A549 (cell line): ENCODE measurements around the gene NSMCE3. TPM values are rescaled to one million over a fixed set of nuclear protein-coding genes. Genes with fewer than 3 reads are reported as not detected.

ENCODE experiments used
- ATAC-seq, 2 experiments: fragments of 200-7000 bp in 1 of 2; fragments of >200 bp in 1 of 2; cut with Nextera tagmentation in 1 of 2; cut with Tn5 transposase in 1 of 2; 3 replicates each; pipeline versions ENCODE4 v1.8.0 to v1.9.1; 2018 to 2020; ENCODE audit warnings: mild to moderate bottlenecking in 1 of 2, moderate library complexity in 1 of 2
- CTCF ChIA-PET: fragments of 300-600 bp; sonication (Branson Sonifier 250); formaldehyde crosslinking; extraction: SDS; loops from one replicate; lab custom pipeline; 2021; ENCODE audit warnings: antibody characterized with exemption, inconsistent platforms; lab: Yijun Ruan, JAX
- POLR2A ChIA-PET: fragments of 350-600 bp; formaldehyde crosslinking; extraction: SDS; loops from one replicate; lab custom pipeline; 2021; ENCODE audit warnings: antibody characterized with exemption, inconsistent platforms; lab: Yijun Ruan, JAX
- DNase-seq, 2 experiments: peaks; one replicate each; pipeline versions ENCODE4 v3.0.0 to v3.0.0-alpha.2; 2011 to 2016; ENCODE audit warnings: low read depth in 1 of 2, low spot score in 1 of 2
- FAIRE-seq: peaks from 2 replicates; lab custom pipeline; 2011; peaks lifted over from hg19 to GRCh38; lab: Jason Lieb, UNC
- H3K27ac ChIP-seq, 2 experiments: fragments of >200 bp; sonication (Bioruptor Twin); formaldehyde crosslinking; 3 replicates each; pipeline ENCODE4 v1.5.1; 2016 to 2017
- H3K4me1 ChIP-seq: fragments of >200 bp; sonication (Bioruptor Twin); formaldehyde crosslinking; 3 replicates; pipeline ENCODE4 v1.6.1; 2016
- H3K4me2 ChIP-seq: fragments of >200 bp; sonication (Bioruptor Twin); formaldehyde crosslinking; 3 replicates; pipeline ENCODE4 v1.6.1; 2016
- H3K4me3 ChIP-seq: fragments of >200 bp; sonication (Bioruptor Twin); formaldehyde crosslinking; 3 replicates; pipeline ENCODE4 v1.5.1; 2016
- H3K9me3 ChIP-seq: fragments of >200 bp; sonication (Bioruptor Twin); formaldehyde crosslinking; 3 replicates; pipeline ENCODE4 v1.6.1; 2016
- BHLHE40 ChIP-seq: IDR thresholded peaks from 2 replicates; pipeline ENCODE4 v1.6.1; 2012; ENCODE audit warnings: low read depth, low read length, inconsistent platforms
- CBX8 ChIP-seq: fragments of 200-600 bp; sonication (generic); IDR thresholded peaks from 2 replicates; pipeline ENCODE4 v1.6.1; 2016
- CEBPB ChIP-seq, 2 experiments: fragments of >200 bp in 1 of 2; sonication (Bioruptor Twin) in 1 of 2; formaldehyde crosslinking in 1 of 2; IDR thresholded peaks; 2 replicates each; pipeline ENCODE4 v1.6.1; 2012 to 2016
- CHD2 ChIP-seq: fragments of 150-350 bp; IDR thresholded peaks from 2 replicates; pipeline ENCODE4 v1.6.1; 2014; ENCODE audit warnings: low read length; ENCODE audit not compliant: partially characterized antibody
- CHD4 ChIP-seq: fragments of 200-600 bp; sonication (generic); IDR thresholded peaks from 2 replicates; pipeline ENCODE4 v1.6.1; 2016; ENCODE audit warnings: antibody characterized with exemption, mild to moderate bottlenecking, borderline replicate concordance
- EHMT2 ChIP-seq: fragments of 200-600 bp; sonication (generic); IDR thresholded peaks from 2 replicates; pipeline ENCODE4 v1.6.1; 2016; ENCODE audit warnings: antibody characterized with exemption, low read depth, mild to moderate bottlenecking, moderate library complexity
- ESRRA ChIP-seq: fragments of 150-350 bp; IDR thresholded peaks from 2 replicates; pipeline ENCODE4 v1.6.1; 2014; ENCODE audit warnings: mild to moderate bottlenecking, low read length, borderline replicate concordance
- FOXS1 ChIP-seq: fragments of 250-450 bp; sonication (Bioruptor Pico); IDR thresholded peaks from 2 replicates; pipeline ENCODE4 v1.5.0; 2020; ENCODE audit warnings: mild to moderate bottlenecking, moderate library complexity
- HEYL ChIP-seq: fragments of 250-450 bp; sonication (Bioruptor Pico); IDR thresholded peaks from 2 replicates; pipeline ENCODE4 v1.8.0; 2021; ENCODE audit warnings: mild to moderate bottlenecking, moderate library complexity
- HOXA7 ChIP-seq: fragments of 250-450 bp; sonication (Bioruptor Pico); IDR thresholded peaks from 2 replicates; pipeline ENCODE4 v1.5.0; 2020; ENCODE audit warnings: mild to moderate bottlenecking, moderate library complexity
- JUNB ChIP-seq: fragments of >200 bp; sonication (Bioruptor Twin); formaldehyde crosslinking; IDR thresholded peaks from 2 replicates; pipeline ENCODE4 v1.6.1; 2016
- KDM5A ChIP-seq: fragments of 200-600 bp; sonication (generic); IDR thresholded peaks from 2 replicates; pipeline ENCODE4 v1.6.1; 2016; ENCODE audit warnings: antibody characterized with exemption, mild to moderate bottlenecking
- MAFK ChIP-seq: fragments of 450-650 bp; IDR thresholded peaks from 2 replicates; pipeline ENCODE4 v1.6.1; 2014; ENCODE audit not compliant: partially characterized antibody
- MAZ ChIP-seq: fragments of 150-350 bp; IDR thresholded peaks from 2 replicates; pipeline ENCODE4 v1.6.1; 2014; ENCODE audit warnings: antibody characterized with exemption, low read depth, low read length, borderline replicate concordance
- NPAS2 ChIP-seq: fragments of 250-450 bp; sonication (Bioruptor Pico); IDR thresholded peaks from 2 replicates; pipeline ENCODE4 v1.8.0; 2022; ENCODE audit warnings: mild to moderate bottlenecking, moderate library complexity, borderline replicate concordance
- NR3C1 ChIP-seq: fragments of >200 bp; sonication (Bioruptor Twin); formaldehyde crosslinking; IDR thresholded peaks from 3 replicates; pipeline ENCODE4 v1.6.1; 2017
- PHF8 ChIP-seq: fragments of 200-600 bp; sonication (generic); IDR thresholded peaks from 2 replicates; pipeline ENCODE4 v1.6.1; 2016; ENCODE audit warnings: low read depth, mild to moderate bottlenecking, antibody characterized with exemption, moderate library complexity, borderline replicate concordance
- POLR2A ChIP-seq: IDR thresholded peaks from 2 replicates; pipeline ENCODE4 v1.6.1; 2012; ENCODE audit warnings: mild to moderate bottlenecking, low read length
- RAD21 ChIP-seq, 2 experiments: fragments of >200 bp in 1 of 2; sonication (Bioruptor Twin) in 1 of 2; formaldehyde crosslinking in 1 of 2; IDR thresholded peaks in 1 of 2; conservative IDR thresholded peaks in 1 of 2; 2 replicates in 1 of 2; 3 replicates in 1 of 2; pipeline ENCODE4 v1.6.1; 2012 to 2018; ENCODE audit warnings: inconsistent platforms in 1 of 2
- RNF2 ChIP-seq: fragments of 200-600 bp; sonication (generic); IDR thresholded peaks from 2 replicates; pipeline ENCODE4 v1.6.1; 2016; ENCODE audit warnings: low read depth, mild to moderate bottlenecking, antibody characterized with exemption, moderate library complexity, borderline replicate concordance
- SMC3 ChIP-seq: fragments of >200 bp; sonication (Bioruptor Twin); formaldehyde crosslinking; IDR thresholded peaks from 3 replicates; pipeline ENCODE4 v1.6.1; 2018; ENCODE audit warnings: inconsistent platforms
- SREBF2 ChIP-seq: fragments of 450-650 bp; IDR thresholded peaks from 2 replicates; pipeline ENCODE4 v1.6.1; 2014; ENCODE audit warnings: mild to moderate bottlenecking, moderate library complexity
- TP53 ChIP-seq: fragments of 250-450 bp; sonication (Bioruptor Pico); IDR thresholded peaks from 2 replicates; pipeline ENCODE4 v1.5.0; 2021; ENCODE audit warnings: mild to moderate bottlenecking, moderate library complexity
- ZC3H11A ChIP-seq: fragments of 450-650 bp; IDR thresholded peaks from 2 replicates; pipeline ENCODE4 v1.6.1; 2014; ENCODE audit warnings: antibody characterized with exemption, mild to moderate bottlenecking
- ZNF302 ChIP-seq: fragments of 250-450 bp; sonication (Bioruptor Pico); IDR thresholded peaks from 2 replicates; pipeline ENCODE4 v1.9.0; 2021; ENCODE audit warnings: inconsistent platforms, mild to moderate bottlenecking, moderate library complexity
- WGBS: methylation state at CpG from one replicate; pipeline ENCODE4 v1.1.6; 2017; ENCODE audit errors: missing lambda C conversion rate; 5-methylcytosine and 5-hydroxymethylcytosine counted together
- polyA plus RNA-seq, 4 experiments: library from polyadenylated mRNA; depleted of rRNA in 3 of 4; stranded (reverse); fragments of >200 nt; fragmentation: RNase III in 1 of 4; extraction: RNeasy Plus Mini Kit Qiagen cat#74134 plus additional on column Dnase treatment in 1 of 4; gene quantifications; 2 replicates in 3 of 4; 3 replicates in 1 of 4; pipeline ENCODE4 v1.2.3, GENCODE V29; 2011 to 2017
- TF ChIP-seq, protein P1 (sequence below): IDR thresholded peaks from 2 replicates; pipeline ENCODE4 v1.6.1; 2012; ENCODE audit warnings: low read depth, borderline replicate concordance
- TF ChIP-seq, protein P2 (sequence below): fragments of 450-650 bp; IDR thresholded peaks from 2 replicates; pipeline ENCODE4 v1.6.1; 2014; ENCODE audit warnings: antibody characterized with exemption
- TF ChIP-seq, protein P3 (sequence below): fragments of 250-450 bp; sonication (Bioruptor Pico); IDR thresholded peaks from 2 replicates; pipeline ENCODE4 v1.5.0; 2020; ENCODE audit warnings: low read depth, mild to moderate bottlenecking, moderate library complexity

The NSMCE3 gene
- polyA plus RNA-seq, 2 of the 4 experiments (the other 2 are of a cell fraction): 9.5 to 11.9 TPM

DNA sequence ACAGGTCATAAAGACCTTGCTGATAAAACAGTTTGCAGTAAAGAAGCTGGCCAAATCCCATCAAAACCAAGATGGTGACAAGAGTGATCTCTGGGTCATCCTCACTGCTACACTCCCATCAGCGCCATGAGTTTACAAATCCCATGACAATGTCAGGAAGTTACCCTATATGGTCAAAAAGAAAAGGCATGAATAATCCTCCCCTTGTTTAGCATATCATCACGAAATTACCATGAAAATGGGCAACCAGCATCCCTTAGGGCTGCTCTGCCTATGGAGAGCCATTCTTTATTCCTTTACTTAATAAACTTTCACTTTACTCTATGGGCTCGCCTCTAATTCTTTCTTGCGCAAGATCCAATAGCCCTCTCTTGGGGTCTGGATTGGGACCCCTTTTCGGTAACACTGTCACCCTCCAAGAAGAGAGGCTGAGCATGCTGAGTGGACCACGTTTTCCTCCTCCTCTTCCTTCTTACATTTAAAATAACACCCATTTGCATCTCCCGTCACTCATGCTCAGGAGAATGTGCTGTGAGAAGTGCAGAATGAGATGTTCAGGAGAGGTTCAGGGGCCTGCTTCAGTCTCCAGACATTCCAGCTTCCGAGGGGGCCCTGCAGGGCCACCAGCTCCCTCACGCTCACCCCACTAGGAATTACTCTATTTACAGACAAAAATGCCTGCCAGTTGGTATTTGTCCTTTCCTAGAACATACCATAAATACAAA lies 47.3 kb downstream of the NSMCE3 start:
- WGBS: 37% methylated on average over 9 of the region's 9 CpGs
- ATAC-seq: no peak
- DNase-seq: no peak
- TF ChIP-seq CBX8 (no peak), HEYL (CRISPR knock-in tag) (no peak), NPAS2 (CRISPR knock-in tag) (no peak), SREBF2 (no peak), RAD21 (conservative IDR thresholded peaks at IDR 0.05 in 1 of 2, IDR thresholded peaks at IDR 0.05 in 1 of 2) (no peak), HOXA7 (CRISPR knock-in tag) (no peak), SMC3 (no peak), BHLHE40 (no peak), TP53 (CRISPR knock-in tag) (no peak), POLR2A (no peak), ESRRA (no peak), MAZ (no peak), PHF8 (no peak), NR3C1 (no peak), EHMT2 (no peak), FOXS1 (no peak), ZC3H11A (no peak)
- TF ChIP-seq, protein P1, sequence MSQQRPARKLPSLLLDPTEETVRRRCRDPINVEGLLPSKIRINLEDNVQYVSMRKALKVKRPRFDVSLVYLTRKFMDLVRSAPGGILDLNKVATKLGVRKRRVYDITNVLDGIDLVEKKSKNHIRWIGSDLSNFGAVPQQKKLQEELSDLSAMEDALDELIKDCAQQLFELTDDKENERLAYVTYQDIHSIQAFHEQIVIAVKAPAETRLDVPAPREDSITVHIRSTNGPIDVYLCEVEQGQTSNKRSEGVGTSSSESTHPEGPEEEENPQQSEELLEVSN: no peak
- TF ChIP-seq, protein P2, sequence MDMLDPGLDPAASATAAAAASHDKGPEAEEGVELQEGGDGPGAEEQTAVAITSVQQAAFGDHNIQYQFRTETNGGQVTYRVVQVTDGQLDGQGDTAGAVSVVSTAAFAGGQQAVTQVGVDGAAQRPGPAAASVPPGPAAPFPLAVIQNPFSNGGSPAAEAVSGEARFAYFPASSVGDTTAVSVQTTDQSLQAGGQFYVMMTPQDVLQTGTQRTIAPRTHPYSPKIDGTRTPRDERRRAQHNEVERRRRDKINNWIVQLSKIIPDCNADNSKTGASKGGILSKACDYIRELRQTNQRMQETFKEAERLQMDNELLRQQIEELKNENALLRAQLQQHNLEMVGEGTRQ: no peak
- Histone ChIP-seq H3K27ac (no peak overlapping the region), H3K4me2 (no peak overlapping the region), H3K9me3 (peaks cover 4% of the 10 kb centered on the region; the same call in 1 of the 3 replicates), H3K4me1 (no peaks in the 10 kb centered on the region), H3K4me3 (no peak overlapping the region)
- ChIA-PET CTCF (interaction anchor here (0.7 to 1.3 kb wide), 3 partner anchors 15 to 82 kb away, joined by 3 to 4 read pairs (median 3); no protein-coding TSS in a partner anchor), POLR2A (no interaction called here)
- FAIRE-seq: no peak

DNA sequence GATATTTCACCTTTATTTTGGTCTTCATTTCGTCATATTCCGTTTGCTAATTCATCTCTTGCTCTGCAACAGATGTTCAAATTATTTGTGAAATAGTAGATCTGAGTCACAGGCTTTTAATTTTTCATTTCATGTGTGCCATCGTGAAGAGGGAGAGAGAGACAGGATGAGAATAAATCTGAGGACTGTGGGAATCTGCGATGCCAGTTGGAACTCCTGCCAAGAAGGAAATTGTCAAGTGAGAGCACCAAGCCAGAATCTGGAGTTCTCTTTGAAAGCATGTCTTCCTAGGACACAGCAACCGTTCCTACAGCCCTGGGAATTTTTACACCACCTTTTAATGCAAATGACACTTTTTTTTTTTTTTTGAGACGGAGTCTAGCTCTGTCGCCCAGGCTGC lies 48.8 kb downstream of the NSMCE3 start:
- ChIA-PET POLR2A (no interaction called here), CTCF (interaction anchor here (1.1 kb wide), 1 partner anchor 81 kb away, joined by 3 read pairs; no protein-coding TSS in a partner anchor)
- DNase-seq: no peak
- FAIRE-seq: no peak
- 39% methylated on average over 7 of the region's 7 CpGs for WGBS
- ATAC-seq: no peak
- Histone ChIP-seq H3K27ac (no peak overlapping the region), H3K4me1 (no peaks in the 10 kb centered on the region), H3K4me3 (no peak overlapping the region), H3K4me2 (no peak overlapping the region), H3K9me3 (peaks cover 4% of the 10 kb centered on the region; the same call in 1 of the 3 replicates)
- TF ChIP-seq JUNB (no peak), RNF2 (no peak), HOXA7 (CRISPR knock-in tag) (no peak), MAFK (no peak), CHD2 (no peak), FOXS1 (no peak), ZNF302 (CRISPR knock-in tag) (no peak), CHD4 (no peak), ZC3H11A (no peak), CEBPB (IDR thresholded peaks at IDR 0.05) (no peak), HEYL (CRISPR knock-in tag) (no peak), KDM5A (no peak)
- TF ChIP-seq, protein P2: no peak
- TF ChIP-seq, protein P3, sequence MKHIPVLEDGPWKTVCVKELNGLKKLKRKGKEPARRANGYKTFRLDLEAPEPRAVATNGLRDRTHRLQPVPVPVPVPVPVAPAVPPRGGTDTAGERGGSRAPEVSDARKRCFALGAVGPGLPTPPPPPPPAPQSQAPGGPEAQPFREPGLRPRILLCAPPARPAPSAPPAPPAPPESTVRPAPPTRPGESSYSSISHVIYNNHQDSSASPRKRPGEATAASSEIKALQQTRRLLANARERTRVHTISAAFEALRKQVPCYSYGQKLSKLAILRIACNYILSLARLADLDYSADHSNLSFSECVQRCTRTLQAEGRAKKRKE: no peak
